Measurements from ENCODE around the gene CMIP.
A peak's percentile ranks its signal among the peaks of the same experiment; 100 is the strongest.

CMIP gene

DNA sequence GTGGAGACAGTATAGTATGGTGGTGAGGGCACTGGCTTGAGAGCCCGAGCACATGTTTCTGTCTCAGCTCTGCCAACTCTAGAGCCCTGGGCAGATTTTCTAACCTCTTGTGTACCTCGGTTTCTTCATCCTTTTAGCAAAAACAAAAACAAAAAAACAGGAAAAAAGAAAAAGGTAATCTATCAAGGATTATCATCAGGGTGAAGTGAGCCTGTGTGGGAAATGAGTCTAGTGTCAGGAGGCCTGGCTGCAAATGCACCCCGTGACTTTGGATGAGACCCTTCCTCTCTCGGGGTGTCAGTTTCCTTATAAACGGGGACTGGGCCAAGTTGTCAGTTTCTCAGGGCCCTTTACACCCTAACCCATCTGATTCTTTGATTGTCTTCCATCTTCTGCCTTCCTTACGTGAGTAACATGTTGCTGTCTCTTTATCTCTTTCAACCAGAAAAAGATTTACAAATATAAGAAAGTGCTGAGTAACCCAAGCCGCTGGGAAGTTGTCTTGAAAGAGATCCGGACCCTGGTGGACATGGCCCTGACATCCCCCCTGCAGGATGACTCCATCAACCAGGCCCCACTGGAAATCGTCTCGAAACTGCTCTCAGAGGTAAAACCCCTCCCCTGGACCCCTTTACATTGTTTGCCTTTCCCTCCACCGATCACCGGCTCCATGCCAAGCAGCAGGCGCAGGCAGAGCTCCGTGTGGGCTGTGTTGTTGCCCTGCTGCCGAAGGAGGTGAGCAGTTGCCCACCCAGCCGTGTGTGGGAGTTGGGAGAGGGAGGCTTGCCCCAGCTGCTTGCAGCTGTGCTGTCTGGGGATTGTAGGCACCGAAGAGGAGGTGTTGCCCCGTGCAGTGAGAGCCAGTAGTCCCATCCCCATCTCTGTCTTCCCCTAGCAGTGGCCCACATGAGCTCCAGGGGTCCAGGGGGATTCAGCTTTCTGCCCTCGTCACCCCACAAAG lies 207.4 kb downstream of the CMIP start:
- no peak for DNase-seq (ENCODE audit: low read depth in 2 of 2)
- no peak overlapping the region for H3K4me3 ChIP-seq (replicated peaks in 1 of 2; ENCODE audit: low read depth in 2 of 2, low read length in 2 of 2)
- TF ChIP-seq, protein P1, sequence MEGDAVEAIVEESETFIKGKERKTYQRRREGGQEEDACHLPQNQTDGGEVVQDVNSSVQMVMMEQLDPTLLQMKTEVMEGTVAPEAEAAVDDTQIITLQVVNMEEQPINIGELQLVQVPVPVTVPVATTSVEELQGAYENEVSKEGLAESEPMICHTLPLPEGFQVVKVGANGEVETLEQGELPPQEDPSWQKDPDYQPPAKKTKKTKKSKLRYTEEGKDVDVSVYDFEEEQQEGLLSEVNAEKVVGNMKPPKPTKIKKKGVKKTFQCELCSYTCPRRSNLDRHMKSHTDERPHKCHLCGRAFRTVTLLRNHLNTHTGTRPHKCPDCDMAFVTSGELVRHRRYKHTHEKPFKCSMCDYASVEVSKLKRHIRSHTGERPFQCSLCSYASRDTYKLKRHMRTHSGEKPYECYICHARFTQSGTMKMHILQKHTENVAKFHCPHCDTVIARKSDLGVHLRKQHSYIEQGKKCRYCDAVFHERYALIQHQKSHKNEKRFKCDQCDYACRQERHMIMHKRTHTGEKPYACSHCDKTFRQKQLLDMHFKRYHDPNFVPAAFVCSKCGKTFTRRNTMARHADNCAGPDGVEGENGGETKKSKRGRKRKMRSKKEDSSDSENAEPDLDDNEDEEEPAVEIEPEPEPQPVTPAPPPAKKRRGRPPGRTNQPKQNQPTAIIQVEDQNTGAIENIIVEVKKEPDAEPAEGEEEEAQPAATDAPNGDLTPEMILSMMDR (IDR thresholded peaks at IDR 0.05; ENCODE audit: low read depth, low read length): no peak

DNA sequence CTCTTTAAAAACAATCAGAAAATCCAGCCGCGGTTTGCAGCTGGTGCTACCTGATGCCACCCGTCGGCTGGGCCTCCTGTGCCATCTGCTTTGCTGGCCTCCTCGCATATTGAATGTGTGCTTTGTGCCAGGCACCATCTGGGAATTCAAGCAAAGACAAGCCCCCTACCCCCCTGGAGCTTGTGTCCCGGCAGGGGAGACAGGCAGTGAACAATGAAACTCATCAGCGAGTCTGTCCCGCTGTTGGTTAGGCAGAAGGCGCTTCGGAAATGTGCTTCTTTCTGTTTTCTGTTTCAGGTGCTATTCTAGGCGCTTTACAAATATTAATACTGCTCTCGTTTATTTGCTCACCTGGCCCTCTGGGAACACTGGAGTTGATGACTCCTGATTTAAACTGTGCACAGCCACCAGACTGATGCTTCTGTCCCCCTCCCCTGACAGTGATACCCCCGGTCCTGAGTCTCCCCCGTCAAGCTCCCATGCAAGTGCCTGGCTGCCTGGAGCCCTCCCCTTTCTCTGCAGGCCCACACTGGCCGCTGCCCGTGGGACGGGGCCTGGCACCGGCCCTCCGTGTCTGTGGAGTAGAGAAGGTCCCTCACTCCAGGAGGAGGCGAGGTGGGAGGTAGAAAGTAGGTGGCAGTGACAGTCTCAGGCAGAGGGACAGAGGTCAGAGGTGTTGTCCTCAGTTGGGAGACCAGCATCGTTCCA lies 208.3 kb downstream of the CMIP start:
- TF ChIP-seq, protein P1 (IDR thresholded peaks at IDR 0.05; ENCODE audit: low read depth, low read length): no peak
- H3K4me3 ChIP-seq (replicated peaks in 1 of 2; ENCODE audit: low read depth in 2 of 2, low read length in 2 of 2): no peak overlapping the region
- no peak for DNase-seq (ENCODE audit: low read depth in 2 of 2)

DNA sequence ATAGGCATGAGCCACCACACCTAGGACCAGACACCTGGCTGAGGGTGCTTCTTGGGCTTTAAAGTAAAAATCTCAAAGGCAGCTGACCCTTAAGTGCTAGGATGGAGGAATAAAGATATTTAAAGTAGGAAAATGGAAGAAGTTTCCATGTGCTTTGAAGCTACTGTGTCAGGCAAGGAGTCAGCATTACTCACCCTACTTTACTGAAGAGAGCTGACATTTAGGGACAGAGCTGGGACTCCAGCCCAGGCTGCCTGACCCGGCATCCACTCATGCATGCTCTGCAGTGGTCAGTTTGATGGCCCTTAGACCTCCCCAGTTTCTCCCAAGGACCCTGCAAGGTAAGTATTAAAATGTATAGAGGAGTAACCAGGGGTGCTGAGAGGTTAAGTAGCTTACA lies 209.7 kb downstream of the CMIP start:
- H3K4me3 ChIP-seq (replicated peaks in 1 of 2; ENCODE audit: low read depth in 2 of 2, low read length in 2 of 2): no peak overlapping the region
- TF ChIP-seq, protein P1 (IDR thresholded peaks at IDR 0.05; ENCODE audit: low read depth, low read length): no peak
- peak in 1 of 2 donors; percentile 8 for DNase-seq (ENCODE audit: low read depth in 2 of 2)

DNA sequence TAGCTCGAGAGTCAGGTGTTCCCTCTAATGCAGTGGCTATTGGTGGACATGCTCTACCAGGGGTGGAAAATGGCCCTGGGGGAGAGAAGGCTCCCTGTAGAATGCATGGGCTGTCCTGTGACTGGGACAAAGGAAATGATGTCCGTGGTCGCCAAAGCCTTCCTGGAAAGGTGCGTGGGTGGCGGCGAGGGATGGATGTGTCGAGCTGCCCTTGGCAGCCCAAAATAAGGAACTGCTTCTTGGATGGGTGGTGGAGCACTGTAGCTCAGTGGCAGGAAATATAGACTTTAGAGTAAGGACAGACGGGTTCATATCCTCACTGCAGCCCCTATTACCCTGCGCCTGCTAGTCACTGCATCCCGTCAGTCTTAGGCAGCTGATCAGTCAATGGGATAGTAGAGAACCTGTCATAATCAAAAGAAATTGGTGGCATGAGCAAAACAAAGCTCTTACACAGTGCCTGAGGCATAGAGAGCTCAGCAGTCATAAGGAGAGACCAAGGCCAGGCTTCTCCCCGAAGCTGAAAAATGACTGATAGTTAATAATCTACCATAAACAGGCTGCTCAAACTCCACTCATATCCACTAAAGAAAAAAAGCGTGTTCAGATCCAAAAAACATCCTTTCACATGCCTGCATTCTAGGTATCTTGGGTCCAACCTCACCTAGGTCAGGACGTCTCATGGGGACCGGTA lies 211.0 kb downstream of the CMIP start:
- no peak for DNase-seq (ENCODE audit: low read depth in 2 of 2)
- no peak overlapping the region for H3K4me3 ChIP-seq (replicated peaks in 1 of 2; ENCODE audit: low read depth in 2 of 2, low read length in 2 of 2)
- TF ChIP-seq, protein P1 (IDR thresholded peaks at IDR 0.05; ENCODE audit: low read depth, low read length): no peak

DNA sequence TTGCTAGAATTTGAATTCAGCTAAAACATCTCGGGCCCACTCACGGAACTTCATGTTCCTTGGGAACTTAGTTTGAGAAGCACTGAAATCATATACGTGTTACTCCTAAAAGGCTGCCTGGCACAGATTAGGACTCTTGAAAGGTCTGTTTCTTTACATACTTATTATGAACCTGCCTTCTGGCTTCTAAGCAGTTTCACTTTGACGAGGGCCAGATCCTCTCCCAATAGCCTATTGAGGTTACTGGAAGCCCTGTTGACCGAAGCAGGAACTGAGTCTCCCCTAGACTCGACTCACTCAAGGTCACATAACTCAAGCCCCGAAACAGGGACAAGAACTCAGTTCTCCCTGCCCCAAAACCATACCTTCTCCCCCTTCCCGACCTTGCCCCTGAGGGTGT lies 212.6 kb downstream of the CMIP start:
- H3K4me3 ChIP-seq (replicated peaks in 1 of 2; ENCODE audit: low read depth in 2 of 2, low read length in 2 of 2): no peak overlapping the region
- DNase-seq (ENCODE audit: low read depth in 2 of 2): no peak
- TF ChIP-seq, protein P1 (IDR thresholded peaks at IDR 0.05; ENCODE audit: low read depth, low read length): no peak

DNA sequence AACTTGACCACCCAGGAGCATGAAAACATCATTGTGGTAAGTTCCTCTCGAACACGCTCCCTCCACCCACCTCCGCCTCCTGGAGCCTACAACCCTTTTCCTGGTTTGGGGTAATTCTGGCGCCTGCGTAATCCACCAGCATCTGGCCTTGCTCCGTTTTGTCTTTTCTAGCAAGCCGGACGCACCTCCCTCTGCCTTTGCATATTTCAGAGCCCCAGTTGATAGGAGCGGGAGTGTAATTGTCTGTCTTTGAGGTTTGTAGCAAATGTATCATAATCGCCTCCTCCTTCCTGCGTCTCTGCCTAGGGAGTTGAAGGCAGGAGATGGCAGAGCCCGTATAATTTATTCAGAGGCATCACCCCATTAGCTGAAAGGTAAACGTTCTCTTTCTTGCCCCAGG lies 213.2 kb downstream of the CMIP start:
- no peak for DNase-seq (ENCODE audit: low read depth in 2 of 2)
- no peak overlapping the region for H3K4me3 ChIP-seq (replicated peaks in 1 of 2; ENCODE audit: low read depth in 2 of 2, low read length in 2 of 2)
- TF ChIP-seq, protein P1 (IDR thresholded peaks at IDR 0.05; ENCODE audit: low read depth, low read length): no peak

All from cardiac fibroblast (primary cell).